ENCODE measurements around the gene ZBTB3. TPM values are rescaled to one million over a fixed set of nuclear protein-coding genes. Genes with fewer than 3 reads are reported as not detected.
A peak's percentile ranks its signal among the peaks of the same experiment; 100 is the strongest.

The ZBTB3 gene
- total and polyA plus RNA-seq, 3 donors from 2014 or later = 6.7 to 17.4 (median 14.0) TPM

- Histone ChIP-seq H3K36me3 (ENCODE audit: low read depth, missing control alignments) (no peaks in the 10 kb centered on the region), H3K4me1 (peaks cover 16% of the 10 kb centered on the region), H3K9me3 (no peaks in the 10 kb centered on the region), H3K27ac (no peak overlapping the region), H3K27me3 (no peaks in the 10 kb centered on the region), H3K4me3 (no peak overlapping the region)
- intact Hi-C loops (cut with DNase I; ENCODE audit: low total_unique reads) = no loop called here
- 81 to 83% methylated on average over 2 of the region's 2 CpGs for WGBS, 2 donors
- no peak for DNase-seq
- TF ChIP-seq POLR2A (IDR thresholded peaks at IDR 0.05) (no peak), CTCF (IDR thresholded peaks at IDR 0.05) (no peak)
Measured at GRCh38 chr11:62713343-62713742, 40.6 kb downstream of the ZBTB3 start.

GRCh38 chr11:62712861-62713260 lies 41.1 kb downstream of the ZBTB3 start:
- WGBS, 2 donors = 64 to 75% methylated on average over 3 of the region's 3 CpGs
- no peaks in the 10 kb centered on the region for H3K9me3 ChIP-seq
- no peaks in the 10 kb centered on the region for H3K27me3 ChIP-seq
- DNase-seq = no peak
- TF ChIP-seq POLR2A (IDR thresholded peaks at IDR 0.05) = no peak
- TF ChIP-seq CTCF (IDR thresholded peaks at IDR 0.05) = no peak
- no peak overlapping the region for H3K27ac ChIP-seq
- no peaks in the 10 kb centered on the region for H3K36me3 ChIP-seq (ENCODE audit: low read depth, missing control alignments)
- intact Hi-C loops (cut with DNase I; ENCODE audit: low total_unique reads) = no loop called here
- no peak overlapping the region for H3K4me3 ChIP-seq
- H3K4me1 ChIP-seq = peaks cover 21% of the 10 kb centered on the region

- intact Hi-C loops (cut with DNase I; ENCODE audit: low total_unique reads) = no loop called here
- no peak overlapping the region for H3K4me3 ChIP-seq
- no peak overlapping the region for H3K27ac ChIP-seq
- no peak for DNase-seq
- no peaks in the 10 kb centered on the region for H3K9me3 ChIP-seq
- TF ChIP-seq CTCF (IDR thresholded peaks at IDR 0.05) = no peak
- TF ChIP-seq POLR2A (IDR thresholded peaks at IDR 0.05) = no peak
- H3K36me3 ChIP-seq (ENCODE audit: low read depth, missing control alignments) = no peaks in the 10 kb centered on the region
- H3K27me3 ChIP-seq = no peaks in the 10 kb centered on the region
- WGBS, 2 donors = 74 to 86% methylated on average over 6 of the region's 6 CpGs
- H3K4me1 ChIP-seq = peaks cover 26% of the 10 kb centered on the region
Measured at GRCh38 chr11:62712276-62712812, 41.6 kb downstream of the ZBTB3 start.

GRCh38 chr11:62710001-62710345 lies 44.0 kb downstream of the ZBTB3 start:
- Histone ChIP-seq H3K4me1 (peaks cover 44% of the 10 kb centered on the region), H3K4me3 (peak overlapping the region; percentile 59 to 64), H3K27me3 (no peaks in the 10 kb centered on the region), H3K36me3 (ENCODE audit: low read depth, missing control alignments) (no peaks in the 10 kb centered on the region), H3K27ac (peak overlapping the region; percentile 80 to 99), H3K9me3 (no peaks in the 10 kb centered on the region)
- WGBS, 2 donors = 34 to 37% methylated on average over 7 of the region's 7 CpGs
- no peak for TF ChIP-seq CTCF (IDR thresholded peaks at IDR 0.05)
- TF ChIP-seq POLR2A (IDR thresholded peaks at IDR 0.05) = no peak
- intact Hi-C loops (cut with DNase I; ENCODE audit: low total_unique reads) = no loop called here
- DNase-seq = peak; percentile 51

- peak overlapping the region; percentile 80 to 99 for H3K27ac ChIP-seq
- TF ChIP-seq CTCF (IDR thresholded peaks at IDR 0.05) (no peak), POLR2A (IDR thresholded peaks at IDR 0.05) (no peak)
- 1 to 3% methylated on average over 31 to 47 of the region's 47 CpGs for WGBS, 2 donors
- H3K36me3 ChIP-seq (ENCODE audit: low read depth, missing control alignments) = no peaks in the 10 kb centered on the region
- H3K9me3 ChIP-seq = no peaks in the 10 kb centered on the region
- peak; percentile 99 for DNase-seq
- intact Hi-C loops (cut with DNase I; ENCODE audit: low total_unique reads) = no loop called here
- peaks cover 44% of the 10 kb centered on the region for H3K4me1 ChIP-seq
- H3K4me3 ChIP-seq = peak overlapping the region; percentile 59 to 64
- no peaks in the 10 kb centered on the region for H3K27me3 ChIP-seq
Measured at GRCh38 chr11:62709247-62710000, 44.5 kb downstream of the ZBTB3 start.

All from testis (tissue), 3 donors.